Activated T-helper 1 cell treated with anti-CD3 and anti-CD28 coated beads, Interleukin-12 subunit alpha, Interleukin-12 subunit beta, Interleukin-2, Interleukin-4 antibody, amounts not matched to agents 30 ng/mL and 10 ng/mL and 1 ng/mL, durations not matched to agents 14 hours and 24 hours and 36 hours (primary cell): ENCODE data around the gene PNLIPRP2. TPM values are rescaled to one million over a fixed set of nuclear protein-coding genes. Genes with fewer than 3 reads are reported as not detected.

Experiments used
- DNase-seq: peaks from one replicate; pipeline ENCODE4 v3.0.0; 2021; ENCODE audit warnings: low spot score
- H3K27ac Mint-ChIP-seq: one replicate; pipeline ENCODE4 v1.8.0; 2021; ENCODE audit warnings: mild to moderate bottlenecking, mixed read lengths
- H3K27me3 Mint-ChIP-seq: one replicate; pipeline ENCODE4 v1.8.0; 2022; ENCODE audit warnings: mild to moderate bottlenecking, moderate library complexity, mixed read lengths; ENCODE audit not compliant: insufficient read depth
- H3K36me3 Mint-ChIP-seq: one replicate; pipeline ENCODE4 v1.8.0; 2021; ENCODE audit warnings: low read depth, mixed read lengths
- H3K4me1 Mint-ChIP-seq: one replicate; pipeline ENCODE4 v1.8.0; 2021; ENCODE audit warnings: low read depth, mixed read lengths
- H3K4me3 Mint-ChIP-seq: one replicate; pipeline ENCODE4 v1.8.0; 2021; ENCODE audit warnings: mild to moderate bottlenecking, moderate library complexity, mixed read lengths
- H3K9me3 Mint-ChIP-seq: one replicate; pipeline ENCODE4 v1.8.0; 2021; ENCODE audit warnings: mixed read lengths
- intact Hi-C: fragments of 100-400 bp; cut with micrococcal nuclease; formaldehyde crosslinking; loops from one replicate; pipeline ENCODE4 v1.15.1; 2024
- total RNA-seq: library from RNA; stranded (reverse); gene quantifications from 2 replicates; pipeline ENCODE4 v1.2.3, GENCODE V29; 2022

PNLIPRP2 gene
- total RNA-seq, 1 donor from 2014 or later = not detected

DNA sequence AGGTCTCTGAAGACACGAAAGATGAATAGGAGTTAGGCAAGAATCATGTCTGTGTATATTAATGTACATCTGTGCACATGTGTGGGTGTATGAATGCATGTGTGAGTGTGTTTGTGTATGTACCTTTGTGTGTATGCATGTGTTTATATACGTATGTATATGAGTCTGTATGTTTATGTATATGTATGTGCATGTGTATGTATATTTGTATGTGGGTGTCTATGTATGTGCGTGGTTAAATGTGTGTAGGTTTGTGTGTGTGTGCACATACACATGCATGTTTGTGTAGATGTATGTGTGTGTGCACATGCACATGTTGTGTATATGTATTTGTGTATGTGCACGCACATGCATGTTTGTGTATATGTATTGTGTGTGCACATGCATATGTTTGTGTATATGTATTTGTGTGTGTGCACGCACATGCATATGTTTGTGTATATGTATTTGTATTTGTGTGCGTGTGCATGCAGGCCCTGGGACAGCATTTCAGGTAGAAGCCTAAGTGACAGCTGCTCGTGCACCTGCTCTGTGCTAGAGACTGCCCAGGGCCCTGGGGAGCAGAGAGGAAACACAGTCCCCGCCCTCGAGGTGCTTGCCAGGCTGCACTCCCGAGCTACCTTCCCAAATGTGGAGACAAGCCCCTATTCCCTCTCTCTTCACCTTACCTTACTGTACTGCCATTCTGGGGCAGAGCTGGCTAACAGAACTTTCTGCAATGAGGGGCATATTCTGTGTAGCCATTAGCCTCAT lies 17.9 kb upstream of the PNLIPRP2 start:
- H3K27me3 Mint-ChIP-seq = no peaks in the 10 kb centered on the region
- H3K27ac Mint-ChIP-seq = no peak overlapping the region
- H3K36me3 Mint-ChIP-seq = no peaks in the 10 kb centered on the region
- no peak overlapping the region for H3K4me3 Mint-ChIP-seq
- no peak for DNase-seq
- intact Hi-C loops = no loop called here
- H3K4me1 Mint-ChIP-seq = no peaks in the 10 kb centered on the region
- no peaks in the 10 kb centered on the region for H3K9me3 Mint-ChIP-seq

DNA sequence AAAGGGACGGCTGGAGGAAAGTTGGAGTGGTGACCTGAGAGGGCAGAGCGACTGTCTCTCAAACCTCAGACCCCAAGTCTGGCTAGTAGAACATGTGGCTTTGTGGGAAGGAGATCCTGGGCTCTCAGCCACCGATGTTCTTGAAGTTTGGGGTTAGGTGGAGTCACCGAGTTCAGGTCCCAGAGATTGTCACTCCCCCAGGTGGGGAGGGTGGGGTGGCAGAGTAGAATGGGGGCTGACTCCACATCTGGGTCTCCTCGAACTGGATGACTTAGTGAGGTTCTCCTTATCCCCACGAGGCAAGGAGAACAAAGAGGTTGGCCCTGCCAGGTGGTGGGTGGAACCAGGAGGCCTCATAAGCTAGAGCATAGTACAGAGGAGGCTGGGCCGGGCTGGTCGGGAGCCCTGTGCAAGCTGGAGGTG lies 14.7 kb upstream of the PNLIPRP2 start:
- DNase-seq = no peak
- Mint-ChIP-seq H3K4me3 (no peak overlapping the region), H3K9me3 (no peaks in the 10 kb centered on the region), H3K27me3 (no peaks in the 10 kb centered on the region), H3K4me1 (no peaks in the 10 kb centered on the region), H3K27ac (no peak overlapping the region), H3K36me3 (no peaks in the 10 kb centered on the region)
- intact Hi-C loops = no loop called here

DNA sequence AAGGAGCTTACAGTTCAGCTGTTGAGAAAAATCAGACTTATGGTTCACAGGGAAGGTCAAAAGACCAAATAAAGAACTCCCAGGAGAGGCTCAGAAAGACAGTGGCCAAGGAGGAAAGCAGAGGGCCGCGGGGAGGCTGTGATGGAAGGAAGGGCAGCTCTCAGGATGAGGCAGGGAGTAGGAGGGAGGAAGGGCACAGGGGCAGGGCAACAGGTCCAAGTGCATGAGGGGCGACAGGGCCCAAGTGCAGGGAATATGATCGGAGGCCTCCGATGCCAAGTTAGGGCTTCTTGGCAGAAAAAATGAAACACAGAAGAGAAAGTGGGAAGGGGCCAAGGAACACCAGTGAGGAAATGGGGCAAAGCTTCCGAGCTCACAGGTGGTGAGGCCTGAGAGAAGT lies 13.4 kb upstream of the PNLIPRP2 start:
- Mint-ChIP-seq H3K27ac (no peak overlapping the region), H3K27me3 (no peaks in the 10 kb centered on the region), H3K4me3 (no peak overlapping the region), H3K36me3 (no peaks in the 10 kb centered on the region), H3K9me3 (no peaks in the 10 kb centered on the region), H3K4me1 (no peaks in the 10 kb centered on the region)
- intact Hi-C loops = no loop called here
- DNase-seq = no peak

DNA sequence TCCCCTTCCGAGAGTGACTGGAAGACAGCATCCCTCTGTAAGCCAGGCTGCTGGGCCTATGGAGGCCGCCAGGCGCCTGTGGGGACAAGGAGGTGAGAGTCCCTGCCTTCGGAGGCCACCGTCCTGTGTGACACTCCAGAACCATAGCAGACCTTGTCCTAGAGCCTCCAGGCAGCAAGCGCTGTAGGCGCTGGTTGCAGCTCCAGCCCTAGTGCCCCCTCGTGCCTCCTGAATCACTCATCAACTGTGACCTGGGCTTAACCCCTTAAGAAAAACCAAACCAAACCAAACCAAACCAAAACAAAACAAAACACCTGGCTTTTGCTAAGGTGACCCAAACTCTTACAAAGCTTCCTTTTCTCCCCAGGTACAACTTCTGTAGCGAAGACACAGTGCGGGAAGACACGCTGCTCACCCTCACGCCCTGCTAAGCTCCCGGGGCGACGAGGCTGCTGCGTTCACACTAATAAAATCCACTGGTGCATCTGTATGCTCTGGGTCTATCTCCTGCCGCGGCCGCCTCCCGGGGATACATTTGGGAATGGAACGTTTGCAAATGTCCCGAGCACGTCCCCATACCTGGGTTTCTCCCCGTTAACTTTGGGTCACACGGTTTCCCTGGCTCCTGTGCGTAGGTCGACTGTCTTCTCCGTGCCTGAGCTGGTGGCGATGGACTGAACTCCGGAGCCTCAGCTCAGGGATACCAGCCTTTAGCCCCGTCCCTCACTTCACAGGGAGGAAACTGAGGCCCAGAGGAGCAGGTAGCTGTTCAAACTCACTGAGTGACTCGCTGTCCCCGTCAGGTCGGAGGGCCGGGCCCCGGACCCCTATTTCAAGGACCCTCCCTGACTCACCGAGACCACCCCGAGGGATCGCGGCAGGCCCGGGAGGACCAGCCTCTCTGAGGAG lies 11.8 kb upstream of the PNLIPRP2 start:
- Mint-ChIP-seq H3K4me1 (no peaks in the 10 kb centered on the region), H3K4me3 (no peak overlapping the region), H3K9me3 (no peaks in the 10 kb centered on the region), H3K36me3 (no peaks in the 10 kb centered on the region), H3K27me3 (no peaks in the 10 kb centered on the region), H3K27ac (no peak overlapping the region)
- intact Hi-C loops = no loop called here
- DNase-seq = no peak

DNA sequence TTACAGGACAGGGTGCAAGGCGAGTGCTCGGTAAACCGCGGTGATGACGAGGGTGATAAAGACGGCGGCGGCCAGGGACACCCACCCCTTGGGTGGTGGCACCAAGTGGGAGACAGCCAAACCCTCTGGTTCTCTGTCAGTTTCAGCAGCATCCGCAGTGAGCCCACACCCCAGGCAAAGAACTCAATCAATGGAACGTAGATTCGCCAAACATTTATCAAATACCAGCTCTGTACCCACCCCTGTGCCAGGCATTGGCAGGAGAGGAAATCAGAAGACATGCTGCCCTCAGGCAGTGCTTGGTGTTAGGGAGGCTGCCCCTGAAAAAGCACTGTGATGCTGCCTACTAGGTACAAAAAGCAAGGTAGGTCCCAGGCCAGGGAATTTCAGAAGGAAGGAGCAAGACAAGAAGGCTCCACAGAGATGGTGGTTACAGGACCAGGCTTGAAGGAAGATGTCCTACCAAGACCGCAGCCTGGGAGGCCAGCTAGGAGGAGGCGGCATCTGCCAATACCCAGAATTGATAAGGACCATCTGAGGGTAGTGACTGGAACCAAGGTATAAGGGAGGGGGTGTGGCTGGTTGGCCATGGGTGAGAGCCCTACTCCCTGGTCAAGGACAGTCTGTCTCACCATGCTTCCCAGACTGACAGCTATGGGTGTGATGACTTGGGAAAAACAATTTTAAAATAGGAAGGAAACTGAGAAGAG lies 10.2 kb upstream of the PNLIPRP2 start:
- no peaks in the 10 kb centered on the region for H3K9me3 Mint-ChIP-seq
- no peak for DNase-seq
- no peak overlapping the region for H3K27ac Mint-ChIP-seq
- H3K4me1 Mint-ChIP-seq = no peaks in the 10 kb centered on the region
- intact Hi-C loops = no loop called here
- no peak overlapping the region for H3K4me3 Mint-ChIP-seq
- H3K36me3 Mint-ChIP-seq = no peaks in the 10 kb centered on the region
- H3K27me3 Mint-ChIP-seq = no peaks in the 10 kb centered on the region

DNA sequence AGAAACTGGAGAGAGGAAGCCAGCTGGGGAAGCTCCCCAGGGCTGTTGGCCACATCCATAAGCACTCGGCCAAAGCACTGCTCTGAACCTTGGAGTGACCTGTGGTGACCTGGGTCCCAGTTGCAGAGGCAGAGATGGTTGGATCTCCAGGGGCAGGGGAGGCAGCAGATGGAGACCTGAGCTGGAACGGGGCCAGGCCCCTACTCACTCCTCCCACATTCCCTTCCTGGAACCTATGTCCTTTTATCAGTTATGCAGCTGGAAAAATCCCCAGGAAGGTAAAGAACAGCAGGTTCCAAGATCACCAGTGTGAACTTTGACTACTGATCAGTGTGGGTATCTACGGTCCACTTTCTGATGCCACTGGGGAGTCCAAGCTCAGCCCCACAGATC lies 9.6 kb upstream of the PNLIPRP2 start:
- H3K4me3 Mint-ChIP-seq = no peak overlapping the region
- H3K27me3 Mint-ChIP-seq = no peaks in the 10 kb centered on the region
- no peaks in the 10 kb centered on the region for H3K36me3 Mint-ChIP-seq
- intact Hi-C loops = no loop called here
- DNase-seq = no peak
- H3K27ac Mint-ChIP-seq = no peak overlapping the region
- no peaks in the 10 kb centered on the region for H3K4me1 Mint-ChIP-seq
- no peaks in the 10 kb centered on the region for H3K9me3 Mint-ChIP-seq

DNA sequence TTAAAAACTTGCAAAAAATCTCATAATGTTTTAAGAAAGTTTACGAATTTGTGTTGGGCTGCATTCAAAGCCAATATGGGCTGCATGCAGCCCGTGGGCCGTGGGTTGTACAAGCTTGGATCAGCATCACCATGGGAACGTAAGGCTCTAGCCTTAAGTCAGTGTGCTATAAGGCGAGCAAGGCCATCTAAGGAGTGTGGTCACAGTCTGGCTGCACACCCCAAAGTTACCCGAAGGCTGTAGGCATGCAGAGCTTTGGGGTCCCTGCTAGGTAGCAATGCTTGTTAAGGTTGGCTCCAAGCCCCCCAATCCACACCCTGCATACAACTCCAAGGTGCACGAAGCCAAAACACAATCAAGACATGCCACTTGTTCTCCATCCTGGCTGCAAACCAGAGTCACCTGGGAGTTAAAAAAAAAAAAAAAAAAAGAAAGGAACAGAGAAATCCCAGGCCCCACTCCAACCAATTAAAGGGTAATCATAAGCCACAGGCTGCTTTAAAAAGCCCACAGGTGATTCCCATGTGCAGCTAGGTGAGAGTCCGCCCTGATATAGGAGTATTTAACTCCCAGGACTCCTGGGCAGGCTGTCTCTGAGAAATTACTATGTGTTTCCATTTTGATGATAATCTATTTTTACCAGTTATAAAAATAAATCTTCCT lies 8.5 kb upstream of the PNLIPRP2 start:
- Mint-ChIP-seq H3K36me3 (no peaks in the 10 kb centered on the region), H3K4me3 (no peak overlapping the region), H3K27me3 (no peaks in the 10 kb centered on the region), H3K4me1 (no peaks in the 10 kb centered on the region), H3K9me3 (no peaks in the 10 kb centered on the region), H3K27ac (no peak overlapping the region)
- no peak for DNase-seq
- intact Hi-C loops = no loop called here

DNA sequence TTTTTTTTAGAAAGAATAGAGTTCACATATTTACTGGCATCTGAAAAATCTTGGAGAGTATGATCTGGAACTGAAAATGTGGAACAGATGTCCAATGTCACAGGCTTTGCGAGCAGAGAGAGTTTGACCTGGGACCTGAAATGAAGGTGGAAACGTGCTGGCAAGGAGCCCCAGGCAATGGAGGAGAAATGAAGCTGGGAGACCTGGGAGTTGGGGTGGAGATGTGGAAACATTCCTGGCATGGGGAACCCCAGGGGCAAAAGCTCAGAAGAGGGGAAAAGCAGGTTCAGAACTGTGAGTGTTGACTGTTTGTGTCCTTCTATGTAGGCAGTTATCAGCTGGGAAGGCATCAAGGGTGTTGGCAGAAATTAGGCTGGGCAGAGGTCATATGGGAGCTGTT lies 7.3 kb upstream of the PNLIPRP2 start:
- H3K4me3 Mint-ChIP-seq = no peak overlapping the region
- intact Hi-C loops = no loop called here
- no peaks in the 10 kb centered on the region for H3K4me1 Mint-ChIP-seq
- H3K27me3 Mint-ChIP-seq = no peaks in the 10 kb centered on the region
- no peaks in the 10 kb centered on the region for H3K9me3 Mint-ChIP-seq
- H3K36me3 Mint-ChIP-seq = no peaks in the 10 kb centered on the region
- no peak for DNase-seq
- H3K27ac Mint-ChIP-seq = no peak overlapping the region

DNA sequence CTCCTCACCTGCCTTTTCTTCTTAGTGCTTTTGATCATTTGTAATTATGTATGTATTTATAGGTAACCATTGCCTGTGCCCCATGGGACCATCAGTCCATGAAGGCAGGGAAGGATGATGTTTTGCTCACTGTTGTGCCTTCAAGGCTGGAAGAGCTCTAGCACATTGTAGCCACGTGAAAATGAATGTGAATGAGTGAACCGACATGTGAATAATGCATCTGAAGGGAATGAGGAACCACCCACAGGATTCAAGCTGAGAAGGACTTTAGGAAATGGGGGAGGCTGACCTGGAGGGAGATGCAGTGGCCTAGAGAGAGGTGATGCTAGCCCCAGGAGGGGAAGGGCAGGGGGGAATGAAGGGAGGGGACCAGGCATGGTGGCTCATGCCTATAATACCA lies 6.0 kb upstream of the PNLIPRP2 start:
- no peak for DNase-seq
- no peak overlapping the region for H3K27ac Mint-ChIP-seq
- no peaks in the 10 kb centered on the region for H3K36me3 Mint-ChIP-seq
- H3K27me3 Mint-ChIP-seq = no peaks in the 10 kb centered on the region
- intact Hi-C loops = no loop called here
- H3K4me1 Mint-ChIP-seq = no peaks in the 10 kb centered on the region
- no peaks in the 10 kb centered on the region for H3K9me3 Mint-ChIP-seq
- H3K4me3 Mint-ChIP-seq = no peak overlapping the region

DNA sequence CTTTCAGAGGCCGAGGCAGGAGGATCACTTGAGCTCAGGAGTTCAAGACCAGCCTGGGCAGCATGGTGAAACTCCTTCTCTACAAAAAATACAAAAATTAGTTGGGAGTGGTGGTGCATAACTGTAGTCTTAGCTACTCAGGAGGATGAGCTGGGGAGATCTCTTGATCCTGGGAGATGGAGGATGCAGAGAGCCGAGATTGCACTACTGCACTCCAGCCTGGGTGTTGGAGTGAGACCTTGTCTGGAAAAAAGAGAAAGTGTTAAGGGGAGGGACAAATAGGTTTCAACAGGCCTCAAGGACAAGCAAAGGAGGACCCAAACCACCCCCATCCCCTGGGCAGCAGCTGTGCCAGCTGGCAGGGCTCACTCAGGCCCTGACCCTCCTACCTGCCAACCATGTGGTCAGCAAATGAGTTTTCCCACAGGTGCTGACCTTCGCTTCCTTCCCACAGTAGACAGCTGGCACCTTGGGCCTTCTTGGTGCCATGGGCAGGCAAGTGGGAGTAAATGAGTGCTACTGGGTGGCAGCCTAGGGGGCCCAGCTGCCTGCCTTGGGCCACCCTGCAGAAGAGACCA lies 5.5 kb upstream of the PNLIPRP2 start:
- Mint-ChIP-seq H3K27me3 (no peaks in the 10 kb centered on the region), H3K9me3 (no peaks in the 10 kb centered on the region), H3K36me3 (no peaks in the 10 kb centered on the region), H3K4me3 (no peak overlapping the region), H3K27ac (no peak overlapping the region), H3K4me1 (no peaks in the 10 kb centered on the region)
- intact Hi-C loops = no loop called here
- no peak for DNase-seq

DNA sequence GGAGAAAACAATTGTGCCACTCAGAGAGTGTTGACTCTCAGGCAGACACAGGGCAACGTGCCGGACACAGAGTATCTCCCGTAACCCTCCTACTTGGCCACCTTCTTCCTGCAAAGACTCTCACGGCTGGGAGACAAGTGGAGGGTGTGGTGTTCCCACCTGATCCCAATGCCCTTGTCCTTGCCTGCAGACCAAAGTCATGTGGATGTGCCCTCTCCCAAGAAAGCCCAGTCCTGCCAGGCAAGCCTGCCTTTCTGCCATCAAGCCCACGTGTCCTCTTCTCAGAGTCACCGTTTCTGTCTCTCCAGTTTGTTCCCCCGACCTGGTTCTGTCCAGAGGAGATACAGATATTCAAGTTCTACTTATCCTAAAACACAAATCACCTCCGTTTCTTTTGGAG lies 723 bp downstream of the PNLIPRP2 start:
- no peak overlapping the region for H3K4me3 Mint-ChIP-seq
- peaks cover 3% of the 10 kb centered on the region for H3K27me3 Mint-ChIP-seq
- H3K36me3 Mint-ChIP-seq = no peaks in the 10 kb centered on the region
- no peaks in the 10 kb centered on the region for H3K4me1 Mint-ChIP-seq
- DNase-seq = no peak
- intact Hi-C loops = no loop called here
- H3K27ac Mint-ChIP-seq = no peak overlapping the region
- no peaks in the 10 kb centered on the region for H3K9me3 Mint-ChIP-seq

DNA sequence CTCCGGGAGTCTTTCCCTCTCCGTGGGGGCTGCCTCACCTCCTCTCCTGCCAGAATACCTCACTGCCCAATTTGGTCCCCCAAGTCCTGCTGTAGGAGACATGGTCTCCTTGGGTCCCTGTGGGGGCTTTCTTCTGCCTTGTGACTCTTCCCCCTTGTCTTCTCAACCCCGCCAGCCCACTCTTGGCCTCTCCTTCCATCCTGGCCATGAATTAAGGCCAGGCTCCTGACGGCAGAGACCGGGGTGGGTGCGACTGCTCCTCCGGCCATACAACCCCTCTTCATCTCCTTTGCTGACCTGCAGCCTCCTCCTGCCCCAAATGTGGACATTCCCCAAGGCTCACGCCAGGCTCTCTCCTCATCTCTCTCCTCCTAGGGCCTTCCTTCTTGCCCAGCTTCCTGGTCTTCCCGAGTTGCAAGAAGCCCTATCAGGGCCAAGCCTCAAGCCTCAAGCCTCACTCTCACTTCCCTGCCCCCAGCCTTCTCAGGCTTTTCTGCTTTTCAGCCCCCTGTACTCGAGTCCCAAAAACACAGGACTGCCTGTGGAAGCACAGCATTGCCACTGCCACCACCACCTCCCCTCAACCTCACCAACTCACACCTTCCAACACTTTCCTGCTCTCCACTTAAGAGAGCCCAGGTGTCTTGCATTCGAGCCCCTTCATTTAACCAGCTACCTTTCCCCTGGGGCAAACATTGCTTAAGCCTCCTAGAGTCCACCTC lies 1.3 kb downstream of the PNLIPRP2 start:
- no peak for DNase-seq
- intact Hi-C loops = no loop called here

More for the DNA sequence above, 1.3 kb downstream of the PNLIPRP2 start:
- H3K36me3 Mint-ChIP-seq = no peaks in the 10 kb centered on the region
- H3K27ac Mint-ChIP-seq = no peak overlapping the region
- no peaks in the 10 kb centered on the region for H3K4me1 Mint-ChIP-seq
- no peak overlapping the region for H3K4me3 Mint-ChIP-seq
- H3K27me3 Mint-ChIP-seq = peaks cover 7% of the 10 kb centered on the region
- H3K9me3 Mint-ChIP-seq = no peaks in the 10 kb centered on the region
